Measurements from ENCODE around the gene ENO3. TPM values are rescaled to one million over a fixed set of nuclear protein-coding genes. Genes with fewer than 3 reads are reported as not detected.

Gene ENO3
- total and polyA plus RNA-seq, 3 donors from 2014 or later, result 16.4 to 29.9 (median 17.2) TPM

DNA sequence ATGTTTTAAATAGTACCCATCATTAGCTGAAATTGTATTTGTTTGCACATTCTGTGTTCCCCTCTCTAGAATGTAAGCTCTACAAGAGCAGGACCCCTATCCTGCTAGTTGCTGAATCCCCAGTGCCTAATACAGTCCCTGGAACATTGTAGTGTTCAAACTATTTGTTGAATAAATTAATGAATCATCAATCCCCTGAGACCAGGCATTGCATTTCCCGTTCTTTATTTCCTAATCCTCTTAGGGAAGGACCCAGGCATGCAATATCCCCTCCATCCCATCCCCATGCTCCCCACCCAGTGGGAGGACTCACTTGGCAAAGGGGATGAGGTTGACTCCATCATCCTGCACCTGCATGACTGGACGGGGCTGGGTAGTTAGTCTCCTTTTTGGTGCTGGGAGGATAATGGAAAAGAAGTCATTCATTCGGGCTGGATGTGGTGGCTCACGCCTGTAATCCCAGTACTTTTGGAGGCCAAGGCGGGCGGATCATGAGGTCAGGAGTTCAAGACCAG is 43.2 kb downstream of the ENO3 start:
- Histone ChIP-seq H3K27me3 (no peaks in the 10 kb centered on the region), H3K36me3 (ENCODE audit: low read depth, missing control alignments) (no peaks in the 10 kb centered on the region), H3K9me3 (no peaks in the 10 kb centered on the region), H3K4me3 (no peak overlapping the region), H3K27ac (no peak overlapping the region), H3K4me1 (peaks cover 8% of the 10 kb centered on the region)
- no peak for DNase-seq
- intact Hi-C loops (cut with DNase I; ENCODE audit: low total_unique reads), result no loop called here
- WGBS, 2 donors, result 87 to 89% methylated on average over 6 of the region's 6 CpGs
- TF ChIP-seq, protein P1, sequence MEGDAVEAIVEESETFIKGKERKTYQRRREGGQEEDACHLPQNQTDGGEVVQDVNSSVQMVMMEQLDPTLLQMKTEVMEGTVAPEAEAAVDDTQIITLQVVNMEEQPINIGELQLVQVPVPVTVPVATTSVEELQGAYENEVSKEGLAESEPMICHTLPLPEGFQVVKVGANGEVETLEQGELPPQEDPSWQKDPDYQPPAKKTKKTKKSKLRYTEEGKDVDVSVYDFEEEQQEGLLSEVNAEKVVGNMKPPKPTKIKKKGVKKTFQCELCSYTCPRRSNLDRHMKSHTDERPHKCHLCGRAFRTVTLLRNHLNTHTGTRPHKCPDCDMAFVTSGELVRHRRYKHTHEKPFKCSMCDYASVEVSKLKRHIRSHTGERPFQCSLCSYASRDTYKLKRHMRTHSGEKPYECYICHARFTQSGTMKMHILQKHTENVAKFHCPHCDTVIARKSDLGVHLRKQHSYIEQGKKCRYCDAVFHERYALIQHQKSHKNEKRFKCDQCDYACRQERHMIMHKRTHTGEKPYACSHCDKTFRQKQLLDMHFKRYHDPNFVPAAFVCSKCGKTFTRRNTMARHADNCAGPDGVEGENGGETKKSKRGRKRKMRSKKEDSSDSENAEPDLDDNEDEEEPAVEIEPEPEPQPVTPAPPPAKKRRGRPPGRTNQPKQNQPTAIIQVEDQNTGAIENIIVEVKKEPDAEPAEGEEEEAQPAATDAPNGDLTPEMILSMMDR (IDR thresholded peaks at IDR 0.05), result no peak
- TF ChIP-seq POLR2A (IDR thresholded peaks at IDR 0.05), result no peak

DNA sequence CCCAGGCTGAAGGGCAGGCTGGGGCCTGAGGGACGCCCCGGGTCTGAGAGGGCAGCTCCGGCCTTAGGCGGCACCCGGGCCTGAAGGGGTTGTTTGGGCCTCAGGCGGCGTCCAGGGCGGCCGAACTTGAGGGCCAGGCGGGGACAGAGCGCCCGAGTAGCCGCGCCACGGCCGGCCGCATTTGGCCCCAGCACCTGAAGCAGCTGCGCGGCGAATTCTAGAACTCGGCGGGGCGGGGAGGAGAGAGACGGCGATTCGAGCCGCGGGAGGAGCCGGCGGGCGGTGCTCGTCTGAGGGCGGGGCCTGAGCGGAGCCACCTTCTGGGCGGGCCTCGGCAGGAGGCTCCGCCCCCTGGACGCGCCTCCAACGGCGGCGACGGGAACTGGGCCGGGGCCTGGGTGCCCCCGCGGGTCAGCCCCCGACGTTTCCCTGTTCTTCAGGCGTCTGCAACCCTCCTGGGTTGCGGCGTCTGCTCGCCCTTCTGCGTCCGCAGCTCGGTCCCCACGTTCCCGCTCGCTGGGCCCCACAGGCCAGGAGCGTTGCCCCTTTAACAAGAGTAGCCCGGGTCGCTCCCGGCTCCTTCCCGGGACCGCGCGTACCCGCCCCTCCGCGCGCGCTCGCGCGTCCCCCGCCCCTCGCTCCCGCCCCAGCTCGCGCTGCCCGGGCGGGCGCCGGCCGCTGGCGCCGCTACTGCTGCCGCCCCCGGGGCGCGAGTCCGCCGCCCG is 46.5 kb downstream of the ENO3 start, which contains the start of the genes INCA1 and KIF1C:
TSS of gene INCA1 (minus strand) at position 221 of the 725 bp plus-strand sequence. CDS start 3,085 bp downstream, outside the sequence.
TSS of gene KIF1C (plus strand) at position 649 of the 725 bp plus-strand sequence. CDS start 2,297 bp downstream, outside the sequence.
- peak within 1 kb of the TSS; percentile 80 to 92 for H3K27ac ChIP-seq
- 0% methylated on average over 10 to 37 of the region's 93 CpGs for WGBS, 2 donors
- peak within 1 kb of the TSS; percentile 85 to 89 for H3K4me3 ChIP-seq
- peaks cover 20% of the 10 kb centered on the region for H3K4me1 ChIP-seq
- TF ChIP-seq, protein P1 (IDR thresholded peaks at IDR 0.05), result peak in 1 of 3 experiments; percentile 21
- peak; percentile 58 for TF ChIP-seq POLR2A (IDR thresholded peaks at IDR 0.05)
- intact Hi-C loops (cut with DNase I; ENCODE audit: low total_unique reads), result no loop called here
- no peaks in the 10 kb centered on the region for H3K36me3 ChIP-seq (ENCODE audit: low read depth, missing control alignments)
- no peaks in the 10 kb centered on the region for H3K27me3 ChIP-seq
- H3K9me3 ChIP-seq, result no peaks in the 10 kb centered on the region
- DNase-seq, result peak; percentile 94

DNA sequence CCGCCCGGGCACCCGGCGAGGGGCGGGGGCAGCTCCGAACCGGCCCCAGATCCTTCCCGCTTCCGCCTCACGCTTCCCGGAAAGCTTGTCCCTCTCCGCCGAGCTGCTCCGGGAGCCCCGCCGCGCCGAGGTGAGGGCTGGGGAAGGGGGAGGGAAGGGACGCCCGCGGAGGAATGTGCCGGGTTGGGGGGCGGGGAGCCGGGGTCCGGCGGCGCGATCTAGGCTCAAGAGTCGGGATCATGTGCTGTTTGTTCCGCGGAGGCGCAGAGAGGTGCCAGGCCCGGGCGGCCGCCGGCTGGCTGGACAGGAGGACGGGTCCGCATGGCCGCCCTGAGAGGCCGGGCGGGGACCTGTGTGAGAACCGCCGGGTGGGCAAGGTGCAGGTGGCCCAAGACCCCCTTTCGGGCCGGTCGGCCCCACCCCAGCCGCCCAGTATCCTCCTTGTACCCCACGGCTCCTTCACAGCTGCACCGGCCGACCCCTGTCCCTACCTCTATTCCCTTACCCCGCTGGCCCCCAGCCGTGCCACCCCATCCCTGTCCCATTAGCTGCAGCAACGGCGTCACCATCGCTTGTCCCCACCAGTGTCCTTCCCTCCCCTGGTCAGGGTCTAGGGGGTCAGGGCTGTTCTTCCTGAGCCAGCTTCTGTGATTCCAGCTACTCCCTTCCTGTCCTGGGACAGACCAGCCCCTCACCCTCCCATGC is 47.3 kb downstream of the ENO3 start:
- intact Hi-C loops (cut with DNase I; ENCODE audit: low total_unique reads), result no loop called here
- H3K4me3 ChIP-seq, result peak overlapping the region; percentile 85 to 89

DNA sequence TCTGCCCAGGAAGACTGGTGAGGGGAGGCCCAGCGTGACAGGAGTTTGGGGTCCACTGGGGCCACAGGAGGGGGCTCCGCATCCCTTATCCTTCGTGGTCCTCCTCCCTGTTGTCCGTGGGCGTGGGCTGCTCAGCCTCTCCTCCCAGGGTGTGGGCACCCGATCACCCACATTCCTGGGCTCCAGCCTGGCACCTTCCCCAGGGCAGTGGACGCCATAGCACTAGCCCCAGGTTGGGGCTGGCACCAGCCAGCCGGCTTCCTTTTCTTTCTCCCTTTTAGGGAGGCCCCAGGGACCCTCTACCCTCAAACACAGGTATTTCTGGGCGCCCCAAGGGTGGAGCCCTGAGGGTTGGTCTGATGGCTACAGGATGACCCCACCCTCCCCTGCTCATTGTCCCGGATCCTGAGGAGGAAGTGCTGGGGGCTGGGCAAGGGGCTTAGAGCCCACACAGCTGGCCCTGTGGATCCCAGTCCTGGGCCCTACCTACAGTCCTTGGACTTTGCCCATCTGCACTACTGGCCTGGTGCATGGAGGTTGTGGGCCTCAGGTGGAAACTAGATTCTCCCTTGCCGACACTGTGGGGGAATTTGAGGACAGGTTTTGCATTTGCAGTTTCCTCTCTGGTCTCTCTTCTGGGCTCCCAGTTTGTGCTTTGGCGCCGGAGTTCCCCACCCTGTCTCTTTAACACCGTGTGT is 48.0 kb downstream of the ENO3 start:
- Histone ChIP-seq H3K36me3 (ENCODE audit: low read depth, missing control alignments) (no peaks in the 10 kb centered on the region), H3K27ac (peak overlapping the region in 1 of 2 donors; percentile 72), H3K9me3 (no peaks in the 10 kb centered on the region), H3K4me1 (peaks cover 20% of the 10 kb centered on the region), H3K4me3 (peak overlapping the region; percentile 85 to 89), H3K27me3 (no peaks in the 10 kb centered on the region)
- intact Hi-C loops (cut with DNase I; ENCODE audit: low total_unique reads), result no loop called here
- DNase-seq, result no peak
- WGBS, 2 donors, result 17 to 19% methylated on average over 4 to 14 of the region's 14 CpGs
- TF ChIP-seq, protein P1 (IDR thresholded peaks at IDR 0.05), result no peak
- TF ChIP-seq POLR2A (IDR thresholded peaks at IDR 0.05), result no peak

More for the DNA sequence above, 47.3 kb downstream of the ENO3 start:
- DNase-seq, result peak; percentile 32
- TF ChIP-seq, protein P1 (IDR thresholded peaks at IDR 0.05), result no peak
- TF ChIP-seq POLR2A (IDR thresholded peaks at IDR 0.05), result no peak
- no peaks in the 10 kb centered on the region for H3K27me3 ChIP-seq
- peak overlapping the region; percentile 72 to 92 for H3K27ac ChIP-seq
- H3K4me1 ChIP-seq, result peaks cover 20% of the 10 kb centered on the region
- no peaks in the 10 kb centered on the region for H3K9me3 ChIP-seq
- no peaks in the 10 kb centered on the region for H3K36me3 ChIP-seq (ENCODE audit: low read depth, missing control alignments)
- 1 to 2% methylated on average over 11 to 47 of the region's 55 CpGs for WGBS, 2 donors

Data from testis (tissue), 3 donors.